H9 (cell line): ENCODE measurements around the gene TMEM198. TPM values are rescaled to one million over a fixed set of nuclear protein-coding genes. Genes with fewer than 3 reads are reported as not detected.

Experiments
- DNase-seq: peaks from one replicate; pipeline ENCODE4 v3.0.0-alpha.2; 2017
- H2AFZ ChIP-seq: one replicate; pipeline ENCODE4 v1.6.1; 2013; ENCODE audit warnings: mild to moderate bottlenecking, low read length, control low read depth, moderate library complexity
- H2AK5ac ChIP-seq: 2 replicates; pipeline ENCODE4 v1.6.1; 2013; ENCODE audit warnings: low read length, control low read depth, mixed read lengths; ENCODE audit not compliant: insufficient read length
- H2BK120ac ChIP-seq: one replicate; pipeline ENCODE4 v1.6.1; 2013; ENCODE audit warnings: low read depth, mild to moderate bottlenecking, low read length, control low read depth, inconsistent platforms; ENCODE audit not compliant: poor library complexity, severe bottlenecking
- H2BK12ac ChIP-seq: 2 replicates; pipeline ENCODE4 v1.6.1; 2013; ENCODE audit warnings: low read length, control low read depth, mixed read lengths, low read depth; ENCODE audit not compliant: insufficient read length
- H2BK15ac ChIP-seq: 2 replicates; pipeline ENCODE4 v1.6.1; 2013; ENCODE audit warnings: low read depth, low read length, control low read depth
- H2BK20ac ChIP-seq: one replicate; pipeline ENCODE4 v1.6.1; 2013; ENCODE audit warnings: low read depth, mild to moderate bottlenecking, low read length, control low read depth, inconsistent platforms; ENCODE audit not compliant: poor library complexity, severe bottlenecking
- H2BK5ac ChIP-seq: 2 replicates; pipeline ENCODE4 v1.6.1; 2013; ENCODE audit warnings: low read length, control low read depth, mixed read lengths; ENCODE audit not compliant: insufficient read length
- H3K14ac ChIP-seq: 2 replicates; pipeline ENCODE4 v1.6.1; 2013; ENCODE audit warnings: low read length, control low read depth; ENCODE audit not compliant: insufficient read depth
- H3K18ac ChIP-seq: 2 replicates; pipeline ENCODE4 v1.6.1; 2013; ENCODE audit warnings: low read depth, mild to moderate bottlenecking, mixed read lengths, low read length, control low read depth; ENCODE audit not compliant: insufficient read length
- H3K23ac ChIP-seq: 2 replicates; pipeline ENCODE4 v1.6.1; 2013; ENCODE audit warnings: low read length, control low read depth, mixed read lengths, low read depth; ENCODE audit not compliant: insufficient read length
- H3K23me2 ChIP-seq: 2 replicates; pipeline ENCODE4 v1.6.1; 2013; ENCODE audit warnings: low read depth, mild to moderate bottlenecking, mixed read lengths, low read length, control low read depth; ENCODE audit not compliant: insufficient read length, poor library complexity, severe bottlenecking
- H3K27ac ChIP-seq: 2 replicates; pipeline ENCODE4 v1.5.1; 2013; ENCODE audit warnings: low read length, control low read depth, mixed read lengths, low read depth; ENCODE audit not compliant: insufficient read length
- H3K27me3 ChIP-seq: 2 replicates; pipeline ENCODE4 v1.6.1; 2013; ENCODE audit warnings: low read length, control low read depth, inconsistent platforms; ENCODE audit not compliant: insufficient read depth
- H3K4ac ChIP-seq: 2 replicates; pipeline ENCODE4 v1.6.1; 2013; ENCODE audit warnings: low read depth, mild to moderate bottlenecking, control low read depth, inconsistent platforms, low read length, moderate library complexity
- H3K4me1 ChIP-seq: 2 replicates; pipeline ENCODE4 v1.6.1; 2013; ENCODE audit warnings: low read length, control low read depth, inconsistent platforms; ENCODE audit not compliant: insufficient read depth
- H3K4me2 ChIP-seq: 2 replicates; pipeline ENCODE4 v1.6.1; 2013; ENCODE audit warnings: low read length, control low read depth, mixed read lengths; ENCODE audit not compliant: insufficient read length, insufficient read depth
- H3K56ac ChIP-seq: 2 replicates; pipeline ENCODE4 v1.6.1; 2013; ENCODE audit warnings: low read depth, mild to moderate bottlenecking, mixed read lengths, low read length, control low read depth; ENCODE audit not compliant: insufficient read length
- H3K79me1 ChIP-seq: 2 replicates; pipeline ENCODE4 v1.6.1; 2013; ENCODE audit warnings: low read depth, mild to moderate bottlenecking, moderate library complexity, low read length, control low read depth, inconsistent platforms; ENCODE audit not compliant: insufficient read depth, poor library complexity, severe bottlenecking
- H3K79me2 ChIP-seq: 2 replicates; pipeline ENCODE4 v1.6.1; 2013; ENCODE audit warnings: low read length, control low read depth, inconsistent platforms; ENCODE audit not compliant: insufficient read depth
- H3K9ac ChIP-seq: 2 replicates; pipeline ENCODE4 v1.6.1; 2013; ENCODE audit warnings: low read length, control low read depth, mixed read lengths; ENCODE audit not compliant: insufficient read length; ENCODE audit errors: extremely low read depth
- H3K9me3 ChIP-seq: one replicate; pipeline ENCODE4 v1.6.1; 2013; ENCODE audit warnings: low read depth, low read length, inconsistent platforms; ENCODE audit not compliant: control insufficient read depth
- H3T11ph ChIP-seq: one replicate; pipeline ENCODE4 v1.6.1; 2013; ENCODE audit warnings: mild to moderate bottlenecking, low read length, control low read depth, inconsistent platforms
- H4K20me1 ChIP-seq: one replicate; pipeline ENCODE4 v1.6.1; 2013; ENCODE audit not compliant: control insufficient read depth, insufficient read length, insufficient read depth
- H4K5ac ChIP-seq: 2 replicates; pipeline ENCODE4 v1.6.1; 2013; ENCODE audit warnings: low read depth, mild to moderate bottlenecking, mixed read lengths, low read length, control low read depth; ENCODE audit not compliant: insufficient read length
- H4K8ac ChIP-seq: replicated peaks from 2 replicates; pipeline ENCODE4 v1.6.1; 2013; ENCODE audit warnings: low read length, control low read depth, mixed read lengths, low read depth; ENCODE audit not compliant: insufficient read length
- H4K91ac ChIP-seq: 2 replicates; pipeline ENCODE4 v1.6.1; 2013; ENCODE audit warnings: low read depth, mild to moderate bottlenecking, moderate library complexity, mixed read lengths, low read length, control low read depth; ENCODE audit not compliant: insufficient read length
- H3K27ac Mint-ChIP-seq, 3 experiments: 2 replicates in 2 of 3; 3 replicates in 1 of 3; pipeline ENCODE4 v1.8.0; 2020 to 2021; ENCODE audit warnings: mixed read lengths in 3 of 3, mild to moderate bottlenecking in 1 of 3, moderate library complexity in 1 of 3
- H3K27me3 Mint-ChIP-seq: 2 replicates; pipeline ENCODE4 v1.8.0; 2021; ENCODE audit warnings: low read depth, mild to moderate bottlenecking, moderate library complexity, mixed read lengths
- H3K36me3 Mint-ChIP-seq, 3 experiments: 2 replicates in 2 of 3; 3 replicates in 1 of 3; pipeline ENCODE4 v1.8.0; 2020 to 2021; ENCODE audit warnings: low read depth in 3 of 3, mixed read lengths in 3 of 3; ENCODE audit not compliant: insufficient read depth in 1 of 3
- H3K4me1 Mint-ChIP-seq, 2 experiments: 2 replicates each; pipeline ENCODE4 v1.8.0; 2020; ENCODE audit warnings: mixed read lengths in 2 of 2
- H3K4me3 Mint-ChIP-seq, 2 experiments: 2 replicates in 1 of 2; 3 replicates in 1 of 2; pipeline ENCODE4 v1.8.0; 2020 to 2021; ENCODE audit warnings: mild to moderate bottlenecking in 2 of 2, mixed read lengths in 2 of 2, moderate library complexity in 1 of 2
- H3K9me3 Mint-ChIP-seq, 2 experiments: 2 replicates in 1 of 2; 3 replicates in 1 of 2; pipeline ENCODE4 v1.8.0; 2020; ENCODE audit warnings: mild to moderate bottlenecking in 2 of 2, mixed read lengths in 2 of 2, moderate library complexity in 1 of 2
- WGBS: extraction: QIAGEN DNeasy Blood & Tissue Kit; methylation state at CpG from one replicate; pipeline ENCODE4 v1.1.7; 2013; ENCODE audit warnings: missing lambda C conversion rate, low lambda C conversion rate, mixed read lengths; ENCODE audit not compliant: insufficient read length; ENCODE audit errors: extremely low coverage; 5-methylcytosine and 5-hydroxymethylcytosine counted together
- total RNA-seq: library from RNA; stranded (reverse); gene quantifications from 2 replicates; pipeline ENCODE4 v1.2.1, GENCODE V29; 2021
- TF ChIP-seq, protein P1 (sequence below): fragments of 200-600 bp; sonication (generic); conservative IDR thresholded peaks from 3 replicates; pipeline ENCODE4 v1.8.0; 2021; ENCODE audit warnings: antibody characterized with exemption, mild to moderate bottlenecking

Gene TMEM198
- total RNA-seq, 1 experiment from 2014 or later = 7.7 TPM

DNA sequence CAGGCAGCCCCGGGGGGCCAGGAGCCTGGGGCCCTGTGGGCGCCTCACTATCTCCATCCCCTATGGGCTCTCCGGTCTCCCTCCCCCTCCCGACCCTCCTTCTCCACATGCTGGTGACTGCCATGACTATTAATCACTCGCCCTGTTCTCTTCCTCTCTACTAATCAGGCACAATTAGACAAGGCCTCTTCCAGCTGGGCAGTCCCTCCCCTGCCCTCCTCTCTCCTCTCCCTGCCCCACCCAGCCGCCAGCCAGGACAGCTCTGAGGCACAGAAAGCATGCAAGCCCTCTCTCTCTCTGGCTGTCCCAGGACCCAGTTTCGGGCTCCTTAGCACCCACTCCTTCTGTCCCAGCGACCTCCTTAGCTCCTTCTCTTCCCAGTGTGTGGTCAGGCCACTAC is 23.7 kb upstream of the TMEM198 start:
- H3K4me3 Mint-ChIP-seq = no peak overlapping the region
- Histone ChIP-seq H3K4me1 (peaks cover 6% of the 10 kb centered on the region; the same call in 1 of the 2 replicates), H4K8ac (no peak overlapping the region), H3K23ac (no peak overlapping the region), H2AK5ac (no peak overlapping the region), H3T11ph (no peak overlapping the region), H2BK120ac (no peak overlapping the region), H4K91ac (no peak overlapping the region), H2BK5ac (no peak overlapping the region), H2AFZ (no peak overlapping the region), H3K9me3 (no peaks in the 10 kb centered on the region), H2BK12ac (no peak overlapping the region), H3K14ac (no peak overlapping the region; the same call in 1 of the 2 replicates), H3K27ac (no peak overlapping the region), H3K4ac (no peak overlapping the region), H4K20me1 (peaks cover under 1% of the 10 kb centered on the region), H3K18ac (no peak overlapping the region), H2BK20ac (no peak overlapping the region), H2BK15ac (no peak overlapping the region), H3K9ac (no peak overlapping the region), H3K27me3 (peaks cover 8% of the 10 kb centered on the region; the same call in 1 of the 2 replicates), H4K5ac (no peak overlapping the region), H3K79me1 (no peaks in the 10 kb centered on the region), H3K79me2 (no peaks in the 10 kb centered on the region), H3K4me2 (no peak overlapping the region), H3K23me2 (peaks cover 4% of the 10 kb centered on the region), H3K56ac (no peak overlapping the region)
- peaks cover 38 to 57% of the 10 kb centered on the region in 2 experiments for H3K4me1 Mint-ChIP-seq
- WGBS = no CpG with 5 or more reads among the region's 8 CpGs
- H3K27ac Mint-ChIP-seq = no peak overlapping the region
- H3K27me3 Mint-ChIP-seq = peaks cover 49% of the 10 kb centered on the region
- no peak for DNase-seq
- H3K36me3 Mint-ChIP-seq = no peaks in the 10 kb centered on the region; a peak in 1 of 7 replicates
- no peaks in the 10 kb centered on the region; a peak in 1 of 5 replicates for H3K9me3 Mint-ChIP-seq
- TF ChIP-seq, protein P1, sequence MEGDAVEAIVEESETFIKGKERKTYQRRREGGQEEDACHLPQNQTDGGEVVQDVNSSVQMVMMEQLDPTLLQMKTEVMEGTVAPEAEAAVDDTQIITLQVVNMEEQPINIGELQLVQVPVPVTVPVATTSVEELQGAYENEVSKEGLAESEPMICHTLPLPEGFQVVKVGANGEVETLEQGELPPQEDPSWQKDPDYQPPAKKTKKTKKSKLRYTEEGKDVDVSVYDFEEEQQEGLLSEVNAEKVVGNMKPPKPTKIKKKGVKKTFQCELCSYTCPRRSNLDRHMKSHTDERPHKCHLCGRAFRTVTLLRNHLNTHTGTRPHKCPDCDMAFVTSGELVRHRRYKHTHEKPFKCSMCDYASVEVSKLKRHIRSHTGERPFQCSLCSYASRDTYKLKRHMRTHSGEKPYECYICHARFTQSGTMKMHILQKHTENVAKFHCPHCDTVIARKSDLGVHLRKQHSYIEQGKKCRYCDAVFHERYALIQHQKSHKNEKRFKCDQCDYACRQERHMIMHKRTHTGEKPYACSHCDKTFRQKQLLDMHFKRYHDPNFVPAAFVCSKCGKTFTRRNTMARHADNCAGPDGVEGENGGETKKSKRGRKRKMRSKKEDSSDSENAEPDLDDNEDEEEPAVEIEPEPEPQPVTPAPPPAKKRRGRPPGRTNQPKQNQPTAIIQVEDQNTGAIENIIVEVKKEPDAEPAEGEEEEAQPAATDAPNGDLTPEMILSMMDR = no peak
